Mesothelial cell of epicardium (in vitro differentiated cells): ENCODE data around the gene UBE2C. TPM values are rescaled to one million over a fixed set of nuclear protein-coding genes. Genes with fewer than 3 reads are reported as not detected.
"Not testable (repeated sequence)": the region's sequence is repeated elsewhere in the genome, so short reads cannot be mapped to it uniquely, and the experiment has no call there.

Experiments used
- DNase-seq, 2 experiments: peaks; one replicate each; pipeline ENCODE4 v3.0.0; 2021; ENCODE audit warnings: low spot score in 2 of 2; ENCODE audit not compliant: unreplicated experiment in 2 of 2
- H3K27ac Mint-ChIP-seq: 2 replicates; pipeline ENCODE4 v1.8.0; 2021; ENCODE audit warnings: mixed read lengths
- H3K27me3 Mint-ChIP-seq: 2 replicates; pipeline ENCODE4 v1.8.0; 2021; ENCODE audit warnings: low read depth, mixed read lengths
- H3K36me3 Mint-ChIP-seq: 2 replicates; pipeline ENCODE4 v1.8.0; 2021; ENCODE audit warnings: mixed read lengths
- H3K4me1 Mint-ChIP-seq: 2 replicates; pipeline ENCODE4 v1.8.0; 2021; ENCODE audit warnings: mixed read lengths
- H3K4me3 Mint-ChIP-seq: 2 replicates; pipeline ENCODE4 v1.8.0; 2021; ENCODE audit warnings: mild to moderate bottlenecking, moderate library complexity, mixed read lengths
- H3K9me3 Mint-ChIP-seq: 2 replicates; pipeline ENCODE4 v1.8.0; 2021; ENCODE audit warnings: mixed read lengths
- total RNA-seq: library from RNA; stranded (reverse); gene quantifications from 3 replicates; pipeline ENCODE4 v1.2.1, GENCODE V29; 2021
- TF ChIP-seq, protein P1 (sequence below): fragments of 200-600 bp; sonication (generic); IDR thresholded peaks from one replicate; pipeline ENCODE4 v1.5.0; 2021; ENCODE audit warnings: antibody characterized with exemption; ENCODE audit not compliant: unreplicated experiment

UBE2C gene
- total RNA-seq, 1 donor from 2014 or later: 48.1 TPM

DNA sequence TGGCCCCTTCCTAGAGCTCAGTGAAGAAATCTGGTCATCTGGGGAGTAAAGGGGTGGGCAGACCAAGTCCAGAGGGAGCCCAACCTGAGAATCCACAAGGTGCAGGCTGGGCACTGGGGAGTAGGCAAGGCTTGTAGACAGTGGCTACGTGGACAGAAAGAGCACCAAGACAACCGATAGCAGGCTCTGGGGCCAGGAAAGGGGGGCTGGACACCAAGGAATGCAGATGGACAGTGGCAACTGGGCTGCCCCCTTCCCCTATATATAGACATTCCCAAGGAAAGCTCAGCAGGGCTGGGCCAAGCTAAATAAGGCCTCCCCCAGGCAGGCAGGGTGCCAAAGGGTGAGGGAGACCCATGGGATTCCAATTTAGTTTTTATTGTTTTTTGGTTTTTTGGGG lies 16.1 kb downstream of the UBE2C start:
- H3K27ac Mint-ChIP-seq: no peak overlapping the region
- TF ChIP-seq, protein P1, sequence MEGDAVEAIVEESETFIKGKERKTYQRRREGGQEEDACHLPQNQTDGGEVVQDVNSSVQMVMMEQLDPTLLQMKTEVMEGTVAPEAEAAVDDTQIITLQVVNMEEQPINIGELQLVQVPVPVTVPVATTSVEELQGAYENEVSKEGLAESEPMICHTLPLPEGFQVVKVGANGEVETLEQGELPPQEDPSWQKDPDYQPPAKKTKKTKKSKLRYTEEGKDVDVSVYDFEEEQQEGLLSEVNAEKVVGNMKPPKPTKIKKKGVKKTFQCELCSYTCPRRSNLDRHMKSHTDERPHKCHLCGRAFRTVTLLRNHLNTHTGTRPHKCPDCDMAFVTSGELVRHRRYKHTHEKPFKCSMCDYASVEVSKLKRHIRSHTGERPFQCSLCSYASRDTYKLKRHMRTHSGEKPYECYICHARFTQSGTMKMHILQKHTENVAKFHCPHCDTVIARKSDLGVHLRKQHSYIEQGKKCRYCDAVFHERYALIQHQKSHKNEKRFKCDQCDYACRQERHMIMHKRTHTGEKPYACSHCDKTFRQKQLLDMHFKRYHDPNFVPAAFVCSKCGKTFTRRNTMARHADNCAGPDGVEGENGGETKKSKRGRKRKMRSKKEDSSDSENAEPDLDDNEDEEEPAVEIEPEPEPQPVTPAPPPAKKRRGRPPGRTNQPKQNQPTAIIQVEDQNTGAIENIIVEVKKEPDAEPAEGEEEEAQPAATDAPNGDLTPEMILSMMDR: no peak

GRCh38 chr20:45829673-45830106 lies 17.2 kb downstream of the UBE2C start:
- H3K4me3 Mint-ChIP-seq, H3K36me3 Mint-ChIP-seq: not testable (repeated sequence)

More for the DNA sequence above, 16.1 kb downstream of the UBE2C start:
- Mint-ChIP-seq H3K9me3 (no peaks in the 10 kb centered on the region), H3K27me3 (peaks cover 13% of the 10 kb centered on the region), H3K4me3 (no peak overlapping the region), H3K4me1 (peaks cover 20% of the 10 kb centered on the region), H3K36me3 (no peaks in the 10 kb centered on the region)
- no peak for DNase-seq

GRCh38 chr20:45832619-45833018 lies 20.2 kb downstream of the UBE2C start:
- TF ChIP-seq, protein P1: no peak
- H3K27ac Mint-ChIP-seq: no peak overlapping the region
- no peaks in the 10 kb centered on the region for H3K27me3 Mint-ChIP-seq
- H3K4me1 Mint-ChIP-seq: peaks cover 26% of the 10 kb centered on the region
- DNase-seq: no peak
- peak overlapping the region; percentile 75 for H3K4me3 Mint-ChIP-seq
- H3K36me3 Mint-ChIP-seq: no peaks in the 10 kb centered on the region
- H3K9me3 Mint-ChIP-seq: no peaks in the 10 kb centered on the region

More at GRCh38 chr20:45829673-45830106, 17.2 kb downstream of the UBE2C start:
- H3K9me3 Mint-ChIP-seq, H3K27ac Mint-ChIP-seq, DNase-seq, H3K27me3 Mint-ChIP-seq: not testable (repeated sequence)
- peaks cover 20% of the 10 kb centered on the region for H3K4me1 Mint-ChIP-seq

- peaks cover 25% of the 10 kb centered on the region for H3K4me1 Mint-ChIP-seq
- H3K4me3 Mint-ChIP-seq: peak within 1 kb of the TSS; percentile 75
- no peaks in the 10 kb centered on the region for H3K36me3 Mint-ChIP-seq
- H3K27me3 Mint-ChIP-seq: no peaks in the 10 kb centered on the region
- TF ChIP-seq, protein P1: no peak
- DNase-seq: peak; percentile 59 to 75
- H3K9me3 Mint-ChIP-seq: no peaks in the 10 kb centered on the region
- peak within 1 kb of the TSS; percentile 80 for H3K27ac Mint-ChIP-seq
Observed at GRCh38 chr20:45833030-45833882, 20.8 kb downstream of the UBE2C start, which contains the start of gene SNX21. TSS of gene SNX21 (plus strand) at chr20:45833799. CDS start at chr20:45833920, 121 bp downstream.

DNA sequence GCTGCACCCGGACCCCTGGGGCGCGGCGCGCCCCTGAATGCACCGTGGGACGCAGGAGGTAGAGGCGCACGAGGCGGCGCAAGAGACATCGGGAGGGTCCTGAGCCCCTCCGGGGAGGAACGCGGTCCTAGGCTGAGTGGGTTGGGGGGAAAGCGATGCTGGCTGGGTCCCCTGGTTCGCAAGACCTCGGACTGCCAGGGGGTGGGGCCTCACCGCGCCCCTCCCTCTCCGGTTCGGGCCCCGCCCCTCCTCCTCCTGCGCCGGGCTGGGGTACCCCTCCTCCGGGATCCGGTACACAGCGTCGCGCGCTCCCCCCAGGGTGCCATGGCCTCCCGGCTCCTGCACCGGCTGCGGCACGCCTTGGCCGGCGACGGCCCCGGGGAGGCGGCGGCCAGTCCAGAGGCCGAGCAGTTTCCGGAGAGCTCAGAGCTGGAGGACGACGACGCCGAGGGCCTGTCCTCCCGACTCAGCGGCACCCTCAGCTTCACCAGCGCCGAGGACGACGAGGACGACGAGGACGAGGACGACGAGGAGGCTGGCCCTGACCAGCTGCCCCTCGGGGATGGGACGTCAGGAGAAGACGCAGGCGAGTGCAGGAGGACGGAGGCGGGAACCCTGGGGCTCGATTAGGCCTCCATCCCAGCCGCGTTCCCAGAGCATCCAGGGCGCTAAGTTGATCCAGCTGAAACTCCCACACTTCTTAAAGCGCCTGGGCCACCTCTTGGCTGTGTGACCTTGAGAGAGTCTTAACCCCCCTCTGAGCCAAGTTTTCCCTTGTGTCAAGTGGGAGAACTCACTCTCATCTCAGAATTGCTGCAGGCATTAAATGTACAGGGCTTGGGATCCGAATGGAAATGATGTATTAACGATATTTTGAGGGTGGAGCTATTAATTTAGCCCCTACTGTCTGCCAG lies 21.7 kb downstream of the UBE2C start:
- TF ChIP-seq, protein P1: no peak
- Mint-ChIP-seq H3K36me3 (no peaks in the 10 kb centered on the region), H3K27ac (peak overlapping the region; percentile 21), H3K27me3 (no peaks in the 10 kb centered on the region), H3K4me1 (peaks cover 22% of the 10 kb centered on the region), H3K9me3 (no peaks in the 10 kb centered on the region), H3K4me3 (peak overlapping the region; percentile 75)
- peak; percentile 43 to 74 for DNase-seq
